ENCODE data around the gene ERBIN.
A peak's percentile ranks its signal among the peaks of the same experiment; 100 is the strongest.
"Not testable (repeated sequence)": the region's sequence is repeated elsewhere in the genome, so short reads cannot be mapped to it uniquely, and the experiment has no call there.

Gene ERBIN

GRCh38 chr5:65969539-65970393 is 43.4 kb downstream of the ERBIN start:
- peak; percentile 13 for DNase-seq

GRCh38 chr5:65970481-65971367 is 44.3 kb downstream of the ERBIN start:
- DNase-seq: peak; percentile 68

GRCh38 chr5:65971643-65972042 is 45.3 kb downstream of the ERBIN start:
- peak; percentile 11 for DNase-seq

GRCh38 chr5:65972896-65973295 is 46.5 kb downstream of the ERBIN start:
- not testable (repeated sequence) for DNase-seq

- no peak for DNase-seq
Measured at GRCh38 chr5:65978251-65978650, 51.9 kb downstream of the ERBIN start.

GRCh38 chr5:65981548-65981947 is 55.2 kb downstream of the ERBIN start:
- no peak for DNase-seq

- no peak for DNase-seq
Measured at GRCh38 chr5:65981969-65982619, 55.7 kb downstream of the ERBIN start.

- DNase-seq: no peak
Measured at GRCh38 chr5:65982635-65983034, 56.3 kb downstream of the ERBIN start.

- peak; percentile 16 for DNase-seq
Measured at GRCh38 chr5:65984098-65984885, 57.9 kb downstream of the ERBIN start.

GRCh38 chr5:65986050-65986451 is 59.7 kb downstream of the ERBIN start:
- DNase-seq: no peak

GRCh38 chr5:65986796-65987195 is 60.4 kb downstream of the ERBIN start:
- DNase-seq: no peak

- DNase-seq: no peak
Measured at GRCh38 chr5:65987982-65988381, 61.6 kb downstream of the ERBIN start.

GRCh38 chr5:65989158-65989557 is 62.8 kb downstream of the ERBIN start:
- no peak for DNase-seq

- no peak for DNase-seq
Measured at GRCh38 chr5:65992630-65993029, 66.3 kb downstream of the ERBIN start.

GRCh38 chr5:65994117-65994786 is 67.9 kb downstream of the ERBIN start:
- no peak for DNase-seq

- no peak for DNase-seq
Measured at GRCh38 chr5:65999061-65999723, 72.8 kb downstream of the ERBIN start.

- DNase-seq: no peak
Measured at GRCh38 chr5:66001952-66002351, 75.6 kb downstream of the ERBIN start.

- peak; percentile 14 for DNase-seq
Measured at GRCh38 chr5:66002415-66002814, 76.0 kb downstream of the ERBIN start.

GRCh38 chr5:66004216-66004615 is 77.8 kb downstream of the ERBIN start:
- no peak for DNase-seq

- no peak for DNase-seq
Measured at GRCh38 chr5:66009277-66009676, 82.9 kb downstream of the ERBIN start.

GRCh38 chr5:66010476-66010875 is 84.1 kb downstream of the ERBIN start:
- no peak for DNase-seq
